ENCODE measurements around the gene LY6G5B. TPM values are rescaled to one million over a fixed set of nuclear protein-coding genes. Genes with fewer than 3 reads are reported as not detected.

Gene LY6G5B
- total RNA-seq, 1 donor from 2014 or later = 3.9 TPM

GRCh38 chr6:31660381-31661261, 9.2 kb upstream of the LY6G5B start, which contains the start of gene C6orf47:
C6orf47 (minus strand) TSS chr6:31660778; CDS start chr6:31659947, 831 bp downstream.
- intact Hi-C loops (cut with micrococcal nuclease) = no loop called here
- ATAC-seq (peak; percentile 79), DNase-seq (peak; percentile 94)

- no peak for ATAC-seq
- no peak for DNase-seq
- intact Hi-C loops (cut with micrococcal nuclease) = no loop called here
These were observed 8.3 kb upstream of the LY6G5B start for GRCh38 chr6:31661262-31662123.

DNA sequence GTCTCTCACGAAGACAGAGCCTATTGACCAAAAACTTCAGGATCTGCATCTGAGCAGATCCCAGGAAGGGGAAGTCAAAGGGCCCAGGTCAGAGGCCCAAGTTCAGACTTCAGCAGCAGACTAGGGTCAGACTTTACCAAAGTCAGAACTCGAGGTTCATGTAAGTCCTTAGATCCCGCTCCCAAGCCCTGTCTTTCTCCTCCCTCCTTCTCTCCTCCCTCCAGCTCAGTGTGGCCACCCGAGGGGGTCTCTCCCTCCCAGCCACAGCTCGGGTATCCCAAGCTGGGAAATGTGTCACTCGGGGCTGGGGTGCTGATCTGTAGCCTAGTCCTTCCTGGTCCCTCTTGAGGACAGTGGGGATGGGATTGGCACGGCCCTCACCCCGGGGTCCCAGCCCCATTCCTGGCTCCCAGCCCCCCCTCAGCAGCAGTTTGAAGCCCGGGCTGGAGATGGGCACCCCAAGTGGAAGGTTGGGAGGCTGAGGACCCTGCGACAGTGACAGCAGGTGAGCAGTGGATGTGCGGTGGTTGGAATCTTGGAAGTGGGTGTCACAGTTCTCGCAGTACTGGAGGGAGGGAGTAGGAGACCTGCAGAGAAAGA, 7.6 kb upstream of the LY6G5B start:
- no peak for DNase-seq
- intact Hi-C loops (cut with micrococcal nuclease) = no loop called here
- no peak for ATAC-seq

DNA sequence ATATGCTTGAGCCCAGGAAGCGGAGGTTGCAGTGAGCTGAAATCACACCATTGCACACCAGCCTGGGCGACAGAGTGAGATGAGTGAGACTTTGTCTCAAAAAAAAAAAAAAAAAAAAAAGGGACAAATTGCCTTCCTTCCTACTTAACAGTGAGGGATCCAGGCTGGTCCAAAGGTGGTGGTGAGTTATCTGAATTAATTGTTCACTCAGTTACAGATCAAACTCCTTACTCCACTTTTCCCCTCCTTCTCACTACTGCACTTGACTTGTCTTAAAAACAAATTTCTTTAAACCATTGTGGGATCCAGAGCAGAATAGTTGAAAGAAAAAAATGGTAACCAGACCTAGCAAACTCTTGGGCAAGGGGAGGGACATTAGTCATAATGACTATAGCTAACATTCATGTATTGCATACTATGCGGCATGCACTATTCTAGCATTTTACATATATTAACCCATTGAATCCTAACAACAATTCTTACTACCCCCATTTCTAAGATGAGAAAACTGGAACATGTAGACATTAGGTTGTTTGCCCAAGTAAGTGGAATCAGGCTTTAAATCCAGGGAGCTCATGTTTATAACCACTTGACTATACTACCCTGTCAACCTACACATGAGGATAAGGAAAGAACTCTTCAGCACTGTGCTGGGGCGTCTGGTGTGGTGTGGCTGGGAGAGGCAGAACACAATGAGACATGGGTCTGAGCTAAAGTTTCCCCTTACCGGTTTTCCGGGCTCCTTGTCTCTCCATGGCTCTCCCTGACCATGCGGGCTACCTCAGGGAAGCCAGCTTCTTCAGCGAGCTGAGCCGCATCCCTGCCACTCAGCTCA, 6.4 kb upstream of the LY6G5B start:
- intact Hi-C loops (cut with micrococcal nuclease) = no loop called here
- no peak for ATAC-seq
- DNase-seq = no peak

DNA sequence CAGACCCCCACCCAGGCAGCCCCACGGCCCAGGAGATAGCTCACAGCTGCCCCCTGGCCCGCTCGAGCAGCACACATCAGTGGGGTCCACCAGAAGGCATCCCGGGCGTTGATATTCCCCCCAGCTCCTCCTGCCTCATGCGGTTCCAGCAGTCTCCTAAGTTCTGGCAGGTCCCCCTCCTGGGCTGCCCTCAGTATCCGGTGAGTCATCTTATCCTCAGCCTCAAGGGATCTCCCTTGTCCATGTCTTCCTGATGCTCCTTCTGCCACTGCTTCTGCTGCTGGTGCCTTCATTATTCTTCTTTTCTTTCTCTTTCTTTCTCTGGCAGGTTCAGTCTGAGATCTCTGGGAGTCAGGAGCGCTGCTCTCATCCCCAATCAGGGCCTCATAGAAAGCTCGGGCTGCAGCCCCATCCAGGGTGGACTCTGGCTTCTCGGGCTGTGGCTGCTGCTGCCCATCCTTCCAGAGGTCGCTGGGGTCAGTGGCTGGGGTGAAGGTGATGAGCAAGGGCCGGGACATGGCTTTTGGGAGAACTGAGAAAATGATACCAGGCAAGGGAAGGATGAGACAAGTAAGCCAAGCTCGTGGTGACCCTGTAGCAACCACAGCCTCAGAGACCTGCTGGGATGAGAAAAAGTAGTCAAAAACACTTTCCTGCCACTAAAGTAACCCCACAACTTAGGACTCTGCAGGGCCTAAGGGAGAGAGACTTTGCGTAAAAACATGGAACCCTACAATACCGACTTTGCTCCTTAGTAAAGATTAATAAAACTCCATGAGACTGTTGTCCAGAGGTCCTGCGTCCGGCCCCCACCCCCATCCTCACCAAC, 5.6 kb upstream of the LY6G5B start:
- no peak for DNase-seq
- ATAC-seq = no peak
- intact Hi-C loops (cut with micrococcal nuclease) = no loop called here

DNA sequence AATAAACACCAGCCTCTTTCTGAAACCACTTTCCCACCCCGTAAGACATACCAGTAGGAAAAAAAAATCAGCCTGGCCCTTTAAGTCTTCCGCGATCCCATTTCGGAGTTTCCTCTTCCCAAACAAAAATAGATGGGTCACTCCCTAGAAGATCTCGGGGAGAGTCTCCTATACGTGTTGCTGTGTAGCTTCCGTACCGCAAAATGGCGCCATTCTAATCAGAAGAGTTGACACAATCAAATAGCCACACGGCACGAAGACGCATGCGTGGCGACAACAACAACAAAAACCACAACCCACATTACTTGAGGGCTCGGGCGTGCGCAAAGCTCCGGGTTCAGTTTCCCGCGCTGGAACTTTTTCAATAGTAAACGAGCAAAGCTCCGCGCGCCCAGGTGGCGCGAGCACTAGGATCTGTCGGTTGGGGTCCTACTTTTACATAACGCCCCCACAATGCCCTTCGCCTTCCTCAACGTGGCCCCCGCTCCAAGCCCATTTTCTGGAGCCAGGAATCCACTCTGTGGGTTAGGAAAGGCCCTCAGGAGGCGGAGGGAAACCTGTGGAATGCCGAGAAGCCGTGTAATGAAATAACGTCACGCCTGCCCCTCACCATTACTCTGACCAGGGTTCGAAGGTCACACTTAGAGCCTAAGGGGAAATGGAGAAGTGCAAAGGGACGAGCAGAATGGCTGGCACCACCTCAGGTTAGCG, 4.8 kb upstream of the LY6G5B start, which contains the start of gene GPANK1:
Gene GPANK1 (minus strand): TSS at position 208 of the 711 bp plus-strand sequence. CDS start 519 bp downstream, outside the sequence.
- intact Hi-C loops (cut with micrococcal nuclease) = no loop called here
- DNase-seq = peak; percentile 93
- ATAC-seq = peak; percentile 75

GRCh38 chr6:31665501-31666336, 4.1 kb upstream of the LY6G5B start, which contains the start of gene CSNK2B:
CSNK2B (plus strand) TSS chr6:31666080; CDS start chr6:31666832, 752 bp downstream.
- intact Hi-C loops (cut with micrococcal nuclease) = no loop called here
- DNase-seq (peak; percentile 99), ATAC-seq (peak; percentile 90)

DNA sequence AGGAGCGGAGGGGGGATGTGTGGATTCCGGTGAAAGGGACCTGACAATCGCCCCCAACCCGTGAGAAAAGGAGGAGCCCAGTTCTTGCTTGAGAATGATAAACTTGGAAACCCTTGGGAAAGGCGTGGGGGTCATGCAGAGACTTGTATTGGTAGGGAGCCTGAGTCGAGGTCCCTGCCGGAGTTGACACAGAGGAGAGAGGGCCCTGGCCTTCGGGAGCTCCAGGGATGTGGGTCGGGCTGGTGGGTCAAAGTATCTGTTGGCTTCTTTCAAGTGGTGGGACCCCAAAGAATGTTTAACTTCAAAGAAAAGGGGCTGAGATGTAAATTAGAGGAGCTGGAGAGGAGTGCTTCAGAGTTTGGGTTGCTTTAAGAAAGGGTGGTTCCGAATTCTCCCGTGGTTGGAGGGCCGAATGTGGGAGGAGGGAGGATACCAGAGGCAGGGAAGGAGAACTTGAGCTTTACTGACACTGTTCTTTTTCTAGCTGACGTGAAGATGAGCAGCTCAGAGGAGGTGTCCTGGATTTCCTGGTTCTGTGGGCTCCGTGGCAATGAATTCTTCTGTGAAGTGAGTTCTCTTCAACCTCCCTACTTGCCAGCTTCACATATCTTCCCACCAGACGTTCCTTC, 3.3 kb upstream of the LY6G5B start:
- no peak for DNase-seq

DNA sequence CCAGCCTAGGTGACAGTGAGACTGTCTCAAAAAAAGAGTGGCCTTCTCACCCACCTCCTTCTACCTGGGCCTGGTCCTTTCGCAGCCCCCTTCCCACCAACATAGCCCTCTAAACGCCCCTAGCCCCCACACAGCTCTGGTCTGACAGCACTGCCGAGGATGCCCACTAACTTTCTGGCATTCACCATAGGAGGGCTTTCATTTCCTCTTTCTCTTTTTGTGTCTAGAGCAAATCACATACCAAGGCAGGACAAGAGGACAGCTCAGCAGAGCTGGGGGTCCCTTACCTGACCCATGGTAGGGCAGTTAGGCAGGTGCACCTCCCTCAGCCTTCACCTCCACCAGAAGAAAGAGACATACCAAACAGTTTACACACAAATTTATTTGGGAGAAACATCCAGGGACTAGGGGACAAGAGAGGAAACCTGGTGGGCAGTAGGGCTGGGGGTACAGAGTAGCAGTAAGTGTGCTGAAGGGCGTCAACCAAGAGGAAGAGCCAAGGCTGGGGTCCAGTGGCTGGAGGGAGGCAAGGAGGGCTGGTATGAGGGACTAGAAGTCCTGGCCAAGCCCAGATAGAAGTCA, 6.6 kb downstream of the LY6G5B start:
- ATAC-seq = no peak
- intact Hi-C loops (cut with micrococcal nuclease) = no loop called here
- DNase-seq = no peak

More for the DNA sequence above, 3.3 kb upstream of the LY6G5B start:
- no peak for ATAC-seq
- intact Hi-C loops (cut with micrococcal nuclease) = no loop called here

- no peak for ATAC-seq
- DNase-seq = no peak
- intact Hi-C loops (cut with micrococcal nuclease) = no loop called here
These were observed 7.1 kb downstream of the LY6G5B start for GRCh38 chr6:31676904-31677303.

- DNase-seq = no peak
- no peak for ATAC-seq
- intact Hi-C loops (cut with micrococcal nuclease) = no loop called here
These were observed 8.2 kb downstream of the LY6G5B start for GRCh38 chr6:31677955-31678354.

DNA sequence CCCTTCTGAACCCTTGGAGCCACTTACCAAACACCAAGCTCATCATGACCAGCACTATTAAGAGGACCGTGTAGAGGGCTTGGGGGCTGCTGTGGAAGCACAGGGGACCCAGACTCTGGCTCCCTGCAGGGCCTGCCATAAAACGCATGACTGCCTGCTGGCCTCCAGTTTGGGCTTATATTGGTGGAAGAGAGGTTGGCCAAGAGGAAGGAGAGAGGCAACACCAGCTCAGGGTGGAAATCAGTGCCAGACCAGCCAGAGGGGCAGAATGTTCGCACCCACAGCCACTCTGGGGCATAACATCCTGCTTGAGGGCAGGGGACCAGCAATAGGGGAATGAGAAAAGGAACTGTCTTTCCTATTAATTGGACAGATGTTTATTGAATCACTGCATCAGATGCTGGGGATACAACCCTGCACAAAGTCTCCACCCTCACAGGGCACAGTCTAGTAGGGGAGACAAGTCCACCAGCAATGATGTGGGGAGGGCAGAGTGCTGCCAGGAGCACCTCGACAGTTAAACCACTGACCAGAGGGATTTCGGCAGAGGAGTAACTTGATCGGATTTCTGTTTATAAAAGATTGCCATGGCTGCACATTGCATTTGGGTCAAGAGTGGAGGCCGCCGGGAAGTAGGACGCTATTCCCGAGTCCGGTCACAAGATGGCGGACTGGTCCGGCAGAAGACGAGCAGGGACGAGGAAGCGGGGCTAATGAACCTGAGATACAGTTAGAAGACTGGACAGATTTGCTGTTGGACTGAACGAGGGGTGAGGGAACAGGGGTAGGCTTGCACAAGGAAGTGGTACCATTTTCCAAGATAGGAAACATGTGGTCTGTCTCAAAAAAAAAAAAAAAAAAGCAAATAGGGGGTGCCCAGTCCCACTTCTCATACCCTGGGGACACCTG, 10.7 kb downstream of the LY6G5B start, which contains the start of gene LY6G5C:
Gene LY6G5C (minus strand): TSS at position 842 of the 909 bp plus-strand sequence. CDS start 694 bp downstream, at position 148.
- intact Hi-C loops (cut with micrococcal nuclease) = no loop called here
- DNase-seq = peak; percentile 84
- peak; percentile 93 for ATAC-seq

GRCh38 chr6:31681135-31681671, 11.4 kb downstream of the LY6G5B start:
- intact Hi-C loops (cut with micrococcal nuclease) = no loop called here
- DNase-seq (peak; percentile 67), ATAC-seq (peak; percentile 77)

DNA sequence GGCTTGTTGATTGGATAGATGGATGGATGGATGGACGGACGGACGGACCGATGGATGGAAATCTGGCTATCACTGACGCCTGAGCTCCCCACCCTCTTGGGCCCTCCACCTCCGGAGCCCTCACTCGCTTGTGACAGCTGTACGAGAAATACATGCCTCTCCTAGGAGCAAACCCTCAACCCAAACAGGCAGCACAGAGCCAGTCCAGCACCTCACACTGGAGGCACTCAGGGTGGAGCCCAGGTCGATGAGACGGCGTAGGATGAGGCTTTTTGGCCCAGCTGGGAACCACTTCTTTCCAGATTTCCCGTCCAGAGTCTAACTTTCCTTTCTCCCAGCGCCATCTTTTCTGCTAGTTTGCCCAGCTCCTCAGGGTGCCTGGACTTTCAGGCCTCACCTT, 13.8 kb downstream of the LY6G5B start:
- intact Hi-C loops (cut with micrococcal nuclease) = no loop called here
- DNase-seq (no peak), ATAC-seq (no peak)
